HK-2 (cell line): ENCODE measurements around the gene SPA17.
A peak's percentile ranks its signal among the peaks of the same experiment; 100 is the strongest.

Source experiments
- DNase-seq: peaks from one replicate; pipeline ENCODE4 v3.0.0-alpha.2; 2018; ENCODE audit not compliant: unreplicated experiment

Gene SPA17

DNA sequence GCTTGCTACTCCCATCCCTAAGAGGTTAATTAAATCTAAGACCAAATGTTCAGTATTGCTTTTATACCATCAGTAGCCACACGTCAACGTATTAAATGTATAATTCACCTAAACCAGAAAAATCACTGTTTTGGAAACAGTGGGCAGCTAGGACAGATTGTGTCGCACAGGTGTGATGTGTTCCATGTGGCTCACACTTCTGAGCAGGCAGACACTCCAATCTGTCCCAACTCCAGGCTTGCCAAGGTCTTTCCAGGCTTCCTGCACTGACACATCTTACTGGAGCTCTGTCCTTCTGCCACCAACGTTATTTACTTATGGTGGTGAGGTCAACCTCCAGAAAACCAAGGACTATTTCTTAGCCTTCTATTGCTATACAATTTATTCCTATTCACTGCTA, 11.6 kb upstream of the SPA17 start:
- DNase-seq: no peak

DNA sequence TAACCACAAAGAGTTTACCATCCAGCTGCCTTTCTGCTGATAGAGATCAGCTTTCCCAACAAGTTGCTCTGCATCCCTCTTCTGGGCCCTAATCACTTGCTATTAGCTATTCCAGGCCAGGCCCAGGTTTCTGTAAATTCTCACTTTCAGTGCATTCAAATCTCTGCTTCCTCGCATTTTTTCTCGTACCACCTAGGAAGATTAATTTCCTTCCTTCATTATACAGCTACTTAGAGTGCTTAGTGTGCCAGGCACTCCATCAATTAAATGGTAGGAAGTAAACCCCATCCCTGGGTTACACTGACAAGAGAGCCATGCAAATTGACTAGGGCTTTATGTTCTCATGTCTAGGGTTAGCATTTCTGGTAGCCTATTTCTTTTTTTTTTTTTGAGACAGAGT, 9.8 kb upstream of the SPA17 start:
- DNase-seq: no peak

DNA sequence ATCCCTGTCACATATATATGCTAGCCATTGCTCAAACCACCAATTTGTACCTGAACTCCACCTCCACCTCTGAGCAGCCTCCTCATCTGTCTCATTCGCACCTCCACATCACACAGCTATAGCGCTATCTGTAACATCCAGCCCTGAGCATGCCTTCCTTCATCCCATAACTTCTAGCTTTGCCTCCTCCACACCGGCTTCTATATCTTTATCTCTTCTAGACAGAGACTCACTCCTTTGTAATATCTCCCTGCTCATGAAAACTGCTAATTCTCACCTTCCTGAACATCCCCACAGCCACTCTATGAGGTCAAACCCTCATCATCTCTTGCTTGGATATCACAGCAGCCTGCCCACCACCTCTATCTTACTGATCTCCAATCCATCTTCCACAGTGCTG, 6.1 kb upstream of the SPA17 start:
- DNase-seq: no peak

DNA sequence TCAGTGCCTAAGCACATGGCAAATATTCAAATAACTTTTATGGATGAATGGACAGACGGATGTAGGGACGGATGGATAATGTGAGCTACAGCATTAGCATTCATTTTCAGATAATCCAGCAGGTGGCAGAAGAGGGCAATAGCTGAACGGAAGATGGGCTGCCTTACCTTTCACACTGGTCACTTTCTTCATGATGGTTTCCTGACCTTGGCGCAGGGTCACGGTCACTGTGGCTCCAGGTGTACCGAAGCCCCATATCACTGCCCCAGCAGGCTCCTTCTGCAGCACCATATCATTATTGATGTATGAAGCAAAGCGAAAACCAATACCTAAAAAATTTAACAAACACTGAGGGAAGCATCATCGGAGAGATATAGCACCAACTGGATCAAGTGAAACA, 4.5 kb upstream of the SPA17 start:
- DNase-seq: peak; percentile 21

DNA sequence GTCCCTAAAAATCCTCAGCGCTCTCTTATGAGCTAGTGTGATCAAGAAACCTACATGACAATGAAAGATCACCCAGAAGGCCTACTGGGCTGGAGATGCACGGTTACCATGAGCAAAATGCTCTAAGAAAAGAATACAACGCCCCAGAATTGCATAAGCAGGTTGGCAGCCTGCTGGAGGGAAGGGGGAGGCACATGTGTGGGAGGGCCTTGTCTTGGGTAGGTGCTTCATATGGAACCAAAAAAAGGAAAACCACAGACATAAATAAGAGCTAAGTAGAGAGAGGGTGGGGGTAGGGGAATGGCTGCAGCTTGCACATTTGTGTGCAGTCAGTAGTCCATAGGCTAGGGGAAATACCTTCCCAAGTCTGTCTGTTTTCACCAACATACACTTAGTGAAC, 3.0 kb upstream of the SPA17 start:
- no peak for DNase-seq

DNA sequence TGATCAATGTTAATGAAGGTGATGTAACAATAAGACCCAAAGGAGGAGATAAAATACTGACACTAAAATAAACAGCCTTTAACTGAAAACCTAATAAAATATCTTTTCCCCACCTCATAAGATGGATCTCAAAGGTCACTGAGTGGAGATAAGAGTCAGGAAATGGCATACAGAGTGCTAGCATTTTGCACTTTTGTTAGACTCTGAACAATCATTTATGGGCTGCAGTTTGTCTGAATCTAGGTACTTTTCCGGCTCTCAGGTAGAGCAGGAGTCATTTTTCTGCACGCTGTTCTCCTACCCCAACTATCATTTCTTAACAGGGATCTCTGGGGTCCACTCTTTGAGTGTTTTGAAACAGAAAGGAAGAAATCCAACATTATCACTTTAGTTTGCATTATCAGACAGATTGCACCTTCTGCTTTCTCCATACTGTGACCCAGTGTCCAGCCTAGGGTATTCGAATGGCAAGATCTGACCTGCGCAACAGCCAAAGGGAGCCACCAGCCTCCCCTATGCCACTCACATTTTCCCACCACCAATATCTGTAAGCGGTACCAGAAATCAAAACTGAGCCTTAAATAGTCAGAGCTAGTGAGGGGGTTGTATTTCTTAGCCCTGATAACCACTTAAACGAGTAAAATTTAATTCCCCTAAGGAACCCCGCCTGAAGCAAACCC, 1.0 kb upstream of the SPA17 start:
- DNase-seq: no peak

DNA sequence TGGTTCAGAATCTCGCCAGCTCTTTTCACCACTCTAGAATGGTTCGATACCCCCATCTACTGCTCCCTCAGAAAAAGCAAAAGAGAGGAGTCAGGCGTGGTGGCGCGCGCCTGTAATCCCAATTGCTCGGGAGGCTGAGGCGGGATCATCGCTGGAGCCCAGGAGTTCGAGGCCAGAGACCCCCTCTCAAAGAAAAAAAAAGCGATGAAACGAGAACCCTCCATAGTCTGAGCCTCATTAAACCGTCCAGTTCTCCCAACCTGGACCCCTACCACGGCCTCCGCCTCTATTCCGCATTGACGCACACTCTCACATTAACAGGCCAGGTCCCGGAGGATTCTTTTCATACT, 439 bp downstream of the SPA17 start:
- no peak for DNase-seq

DNA sequence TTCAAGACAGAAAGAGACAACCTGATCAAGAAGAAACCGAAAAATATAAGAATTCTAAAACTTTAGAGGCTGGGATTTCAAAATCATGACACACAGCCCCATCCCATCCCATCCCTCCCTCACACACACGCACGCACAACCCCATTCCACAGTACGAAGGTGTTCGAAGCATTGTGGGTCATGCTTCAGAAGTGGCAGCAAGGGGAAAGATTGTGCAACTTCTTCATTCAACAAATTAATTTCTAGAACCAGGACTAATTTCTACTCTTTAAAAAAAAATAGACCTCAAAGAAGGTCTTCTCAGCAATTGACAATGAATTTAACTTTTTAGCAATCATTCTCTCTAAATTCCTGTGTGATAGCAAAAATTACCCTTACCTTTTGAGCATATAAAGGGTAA, 867 bp downstream of the SPA17 start:
- DNase-seq: no peak

DNA sequence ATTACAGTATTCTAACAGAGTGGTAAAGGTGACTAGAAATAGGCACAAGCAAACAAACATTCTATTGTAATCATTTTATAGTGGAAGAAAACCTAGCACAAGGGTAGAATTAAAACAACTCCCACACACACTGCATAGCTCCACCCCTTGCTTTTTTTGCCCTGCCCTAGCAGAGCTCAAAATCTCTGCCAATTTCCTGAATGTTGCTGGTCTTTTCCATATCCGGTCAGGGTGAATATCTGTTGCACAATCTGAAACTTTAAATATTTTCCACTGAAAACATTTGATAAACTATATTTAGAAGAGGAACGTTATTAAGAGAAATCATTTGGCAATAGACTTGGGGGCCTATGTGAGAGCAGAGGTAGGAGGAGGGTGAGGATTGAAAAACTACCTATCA, 2.7 kb downstream of the SPA17 start:
- DNase-seq: no peak

DNA sequence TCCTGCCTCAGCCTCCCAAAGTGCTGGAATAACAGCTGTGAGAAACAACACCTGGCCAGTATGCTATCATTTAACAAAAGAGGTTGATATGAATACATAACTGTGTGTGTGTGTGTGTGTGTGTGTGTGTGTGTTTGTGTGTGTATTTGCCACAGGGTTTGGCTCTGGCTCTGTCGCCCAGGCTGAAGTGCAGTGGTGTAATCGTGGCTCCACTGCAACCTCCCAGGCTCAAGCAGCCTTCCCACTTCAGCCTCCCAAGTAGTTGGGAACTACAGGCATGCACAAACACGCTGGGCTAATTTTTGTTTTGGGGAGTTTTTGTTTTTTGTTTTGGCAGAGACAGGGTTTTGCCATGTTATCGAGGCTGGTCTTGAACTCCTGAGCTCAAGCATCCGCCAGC, 4.7 kb downstream of the SPA17 start:
- no peak for DNase-seq

DNA sequence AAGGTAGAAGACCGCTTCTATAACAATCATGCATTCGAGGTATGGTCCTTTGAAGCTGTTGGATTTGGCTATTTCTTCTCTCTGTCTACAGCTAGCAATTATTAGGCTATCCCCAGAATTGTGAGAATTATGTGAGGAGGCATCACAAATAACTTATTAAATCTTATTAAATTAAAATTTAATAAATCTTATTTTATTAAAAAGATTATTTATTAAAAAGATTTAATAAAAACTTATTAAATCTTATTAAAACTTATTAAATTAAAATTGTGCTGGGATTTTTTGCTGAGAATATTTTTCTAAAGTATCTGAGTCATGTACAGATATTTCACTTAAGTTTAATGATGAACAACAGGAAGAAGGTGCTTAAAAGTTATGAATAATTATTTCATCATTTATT, 7.7 kb downstream of the SPA17 start:
- DNase-seq: no peak

DNA sequence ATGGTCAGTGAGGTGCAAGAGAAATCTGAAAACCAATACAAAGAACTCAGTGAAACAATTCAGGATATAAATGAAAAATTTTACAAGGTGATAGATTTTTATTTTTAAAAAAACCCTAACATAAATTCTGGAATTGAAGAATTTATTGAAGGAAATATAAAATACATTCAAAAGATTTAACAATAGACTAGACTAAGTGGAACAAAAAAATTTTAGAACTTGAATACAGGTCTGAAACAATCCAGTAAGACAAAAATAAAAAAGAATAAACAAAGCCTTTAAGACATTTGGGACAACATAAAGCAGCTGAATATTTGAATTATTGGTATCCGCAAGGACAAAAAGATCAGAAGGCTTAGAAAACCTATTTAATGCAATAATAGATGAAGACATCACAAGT, 8.7 kb downstream of the SPA17 start:
- no peak for DNase-seq

DNA sequence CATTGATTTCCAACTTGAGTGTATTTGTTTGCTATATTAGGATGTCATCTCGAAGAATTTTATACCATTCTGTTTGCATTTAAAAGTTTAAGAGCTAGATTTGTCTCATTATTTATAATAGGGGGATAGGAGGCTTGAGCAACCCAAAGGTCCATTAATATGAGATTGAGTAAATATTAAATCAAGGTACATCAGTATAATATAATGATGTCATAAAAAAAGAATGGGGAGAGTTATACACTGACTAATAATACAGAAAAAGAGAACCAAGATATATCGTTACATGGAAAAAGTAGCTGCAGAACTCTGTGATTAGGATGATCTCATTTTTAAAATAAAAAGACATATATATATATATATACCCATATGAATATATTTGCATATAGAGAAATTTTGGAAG, 19.4 kb downstream of the SPA17 start:
- no peak for DNase-seq

DNA sequence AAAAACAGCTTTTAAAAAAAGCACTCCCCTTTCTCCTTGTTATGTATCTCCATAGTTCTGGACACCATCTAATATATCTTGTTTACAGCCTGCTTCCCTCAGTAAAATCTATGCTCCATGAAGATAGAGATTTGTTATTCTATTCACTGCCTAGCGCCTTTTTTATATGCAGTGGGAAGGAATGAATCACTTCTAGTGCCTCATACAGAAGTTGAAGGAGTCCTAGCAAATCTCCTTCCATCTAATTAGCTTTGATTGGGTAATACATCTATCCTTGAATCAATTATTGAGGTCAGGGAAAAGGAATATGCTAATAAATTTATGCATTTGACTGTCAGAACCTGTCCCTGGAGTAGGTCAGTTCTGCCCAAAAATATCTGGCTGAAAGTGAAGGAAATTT, 25.8 kb downstream of the SPA17 start:
- DNase-seq: no peak

DNA sequence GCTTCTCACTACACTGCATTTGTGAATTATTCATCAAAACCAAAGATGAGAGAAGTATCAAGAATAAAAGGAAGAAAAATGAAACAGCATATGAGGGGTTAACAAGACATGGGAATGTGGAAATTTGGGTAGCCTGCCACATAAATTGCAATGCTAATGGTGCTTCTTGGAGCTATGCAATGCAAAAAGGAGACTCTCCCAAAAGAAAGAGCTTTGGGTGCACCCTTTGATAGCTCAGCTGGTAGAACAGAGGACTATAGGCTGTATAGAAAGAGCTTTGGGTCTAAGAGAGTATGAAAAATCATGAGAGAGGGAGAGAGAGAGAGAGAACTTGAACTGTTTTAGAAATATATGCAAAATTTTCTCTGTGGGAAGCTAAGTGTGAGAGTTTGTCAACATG, 26.3 kb downstream of the SPA17 start:
- no peak for DNase-seq

DNA sequence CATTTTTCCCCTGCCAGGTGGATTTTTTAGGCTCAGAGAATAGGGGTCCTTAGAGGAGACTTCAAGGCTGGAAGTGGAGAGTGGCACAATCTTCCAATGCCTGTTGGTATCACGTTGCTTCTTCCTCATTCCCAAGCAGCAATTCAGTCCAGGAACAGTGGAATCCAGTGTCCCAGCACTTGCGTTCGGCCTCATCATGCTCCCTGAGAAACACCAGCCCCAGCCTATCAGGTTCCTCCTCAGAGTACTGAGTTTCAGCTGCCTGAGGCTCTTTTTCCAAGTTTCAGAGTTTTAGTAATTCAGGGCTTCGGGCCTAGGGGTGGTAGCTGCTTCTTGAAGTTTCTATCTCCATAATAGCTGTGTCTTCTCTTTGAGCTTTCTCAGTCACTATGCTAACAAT, 34.1 kb downstream of the SPA17 start:
- no peak for DNase-seq

DNA sequence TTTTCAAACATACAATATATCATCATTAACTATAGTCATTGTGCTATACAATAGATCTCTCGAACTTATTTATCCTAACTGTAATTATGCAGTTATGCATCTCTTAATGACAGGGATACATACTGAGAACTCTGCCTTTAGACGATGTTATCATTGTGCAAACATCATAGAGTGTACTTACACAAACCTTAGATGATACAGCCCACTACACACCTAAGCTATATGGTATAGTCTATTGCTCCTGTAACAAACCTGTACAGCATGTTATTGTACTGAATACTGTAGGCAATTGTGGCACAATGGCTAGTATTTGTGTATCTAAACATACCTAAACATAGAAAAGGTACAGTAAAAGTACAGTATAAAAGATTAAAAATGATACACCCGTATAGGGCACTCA, 38.7 kb downstream of the SPA17 start:
- no peak for DNase-seq

DNA sequence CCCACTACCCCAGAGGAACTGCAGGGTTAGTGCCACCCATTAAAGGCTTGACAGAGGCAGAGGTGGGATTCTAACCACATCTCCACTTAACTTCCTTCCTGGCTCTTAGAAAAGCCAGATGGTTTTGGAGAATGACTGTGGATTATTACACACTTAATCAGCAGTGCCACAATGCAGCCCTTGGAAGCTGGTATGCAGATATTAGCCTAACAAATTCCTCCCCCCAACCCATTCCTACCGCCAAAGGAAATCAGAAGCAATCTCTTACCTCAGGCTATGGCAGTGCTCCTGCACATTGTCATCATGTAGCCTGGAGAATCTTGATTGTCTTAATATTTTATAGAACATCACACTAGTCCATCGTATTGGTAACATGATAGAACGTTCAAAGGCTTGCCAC, 42.9 kb downstream of the SPA17 start:
- DNase-seq: no peak

DNA sequence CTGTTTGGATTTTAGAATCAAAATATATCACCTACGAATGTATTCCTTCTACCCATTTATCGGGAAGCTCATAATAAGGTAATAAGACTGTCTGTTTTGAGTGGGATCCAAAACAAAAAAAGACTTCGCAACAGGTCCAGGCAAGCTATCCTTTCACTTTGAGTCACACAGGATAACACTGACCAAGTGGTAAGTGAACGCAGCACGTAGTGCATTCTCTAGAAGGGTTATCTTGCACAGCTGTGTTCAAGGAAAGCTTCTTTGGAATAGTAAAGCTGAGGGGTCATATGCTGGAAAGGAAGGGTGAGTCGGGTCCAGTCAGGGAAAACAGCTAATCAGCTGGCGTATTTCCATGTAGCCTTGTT, 43.7 kb downstream of the SPA17 start:
- no peak for DNase-seq

DNA sequence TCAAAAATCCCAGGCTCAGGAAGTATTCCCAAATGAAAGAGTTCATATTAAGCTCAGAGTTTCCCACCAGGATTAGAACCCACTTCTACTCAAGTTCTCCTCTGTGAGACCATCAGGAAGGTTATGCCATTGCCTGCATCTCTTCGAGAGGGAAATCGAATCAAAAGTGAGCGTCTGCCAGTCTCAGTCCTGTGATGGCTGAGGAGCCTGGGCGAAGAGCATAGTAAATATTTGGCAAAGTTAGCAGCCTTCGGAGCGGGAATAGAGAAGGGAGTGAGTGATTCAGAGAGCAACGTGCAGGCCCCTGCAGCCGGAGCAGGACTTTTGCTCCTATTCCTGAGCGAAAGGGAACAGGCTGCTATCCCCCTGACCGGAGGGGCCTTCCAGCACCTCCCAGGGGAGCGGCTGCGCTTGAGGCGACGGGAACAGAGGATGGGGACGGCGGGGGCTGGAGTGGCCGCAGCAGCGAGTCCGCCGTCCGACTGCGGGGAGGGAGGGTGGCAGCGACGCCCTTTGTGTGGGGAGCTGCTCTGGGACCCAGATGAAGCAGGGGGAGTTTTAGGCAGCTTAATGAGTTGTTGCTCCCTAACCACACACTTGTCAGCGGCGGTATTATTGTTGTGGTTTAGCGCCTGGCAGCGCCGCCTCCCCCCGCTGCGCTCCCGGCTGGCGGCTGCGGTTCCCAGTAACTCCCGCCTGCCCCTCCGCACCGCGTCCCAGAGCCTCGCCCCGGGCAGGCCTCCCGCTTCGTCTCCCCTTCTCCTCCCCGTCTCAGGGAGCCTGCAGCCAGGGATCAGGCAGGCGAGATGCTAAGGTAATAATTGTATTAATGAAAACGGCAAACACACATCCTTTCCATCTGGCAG, 44.3 kb downstream of the SPA17 start:
- no peak for DNase-seq

DNA sequence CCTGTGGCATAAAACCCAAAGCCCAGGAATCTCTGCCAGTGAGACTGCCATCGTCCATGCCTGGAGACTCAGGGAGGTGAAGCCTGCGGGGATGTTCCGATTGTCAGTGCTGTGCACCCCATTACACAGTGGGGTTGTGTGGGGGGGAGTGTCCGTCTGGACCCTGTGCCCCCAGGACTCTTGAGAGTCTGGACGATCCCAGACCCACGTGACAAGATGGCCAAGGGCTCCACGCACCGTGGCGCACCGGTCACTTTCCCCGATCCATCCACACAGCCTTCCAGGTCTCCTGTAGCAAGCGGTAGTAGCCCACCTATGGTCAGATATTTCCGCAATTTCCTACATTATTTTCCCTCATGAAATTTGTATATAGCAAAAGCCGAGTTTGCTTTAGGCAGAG, 45.1 kb downstream of the SPA17 start:
- DNase-seq: no peak

DNA sequence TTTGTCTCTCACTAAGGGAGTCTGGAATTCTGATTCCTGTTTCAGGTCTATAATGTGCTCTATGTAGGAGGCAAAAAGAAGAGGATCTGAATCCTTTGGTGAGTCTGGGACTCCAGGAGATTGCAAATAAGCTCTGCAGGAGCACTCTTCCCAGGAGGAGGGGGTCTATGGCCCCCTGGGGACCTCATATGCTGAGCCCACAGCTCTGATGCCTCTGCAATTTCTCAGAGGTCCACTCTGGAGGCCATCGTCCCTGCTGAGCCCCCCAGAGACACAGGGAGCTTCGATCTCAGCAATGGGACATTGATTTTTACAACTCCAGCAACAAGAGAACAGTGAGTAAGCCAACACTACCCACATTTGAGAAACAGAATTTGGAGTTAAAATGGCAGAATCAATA, 45.8 kb downstream of the SPA17 start:
- DNase-seq: no peak

DNA sequence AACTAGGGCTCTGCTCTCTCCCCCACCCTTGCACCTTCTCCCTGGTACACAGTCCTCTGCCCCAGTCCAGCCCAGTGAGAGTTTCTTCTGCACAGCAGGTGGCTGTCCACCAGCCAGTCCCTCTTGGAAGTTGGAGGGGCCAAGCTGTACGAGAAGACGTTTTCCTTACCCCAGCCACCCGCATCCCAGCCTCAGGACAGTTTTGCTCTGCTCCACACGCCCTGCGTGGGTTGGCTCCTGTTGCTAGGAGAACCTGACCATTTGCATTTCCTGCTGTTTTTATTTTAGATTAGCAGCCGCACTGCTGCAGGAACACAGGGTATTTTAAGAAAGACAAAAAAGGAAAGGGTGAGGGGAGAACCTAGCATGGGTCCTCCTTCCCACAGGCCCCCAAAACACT, 48.5 kb downstream of the SPA17 start:
- DNase-seq: no peak
